Endothelial cell of hepatic sinusoid (primary cell): ENCODE measurements around the gene ECEL1.

Experiments used
- in situ Hi-C: cut with HindIII; loops from 2 replicates; pipeline ENCODE4 v1.10.0; 2017; ENCODE audit warnings: low sequenced_read_pairs

The ECEL1 gene

DNA sequence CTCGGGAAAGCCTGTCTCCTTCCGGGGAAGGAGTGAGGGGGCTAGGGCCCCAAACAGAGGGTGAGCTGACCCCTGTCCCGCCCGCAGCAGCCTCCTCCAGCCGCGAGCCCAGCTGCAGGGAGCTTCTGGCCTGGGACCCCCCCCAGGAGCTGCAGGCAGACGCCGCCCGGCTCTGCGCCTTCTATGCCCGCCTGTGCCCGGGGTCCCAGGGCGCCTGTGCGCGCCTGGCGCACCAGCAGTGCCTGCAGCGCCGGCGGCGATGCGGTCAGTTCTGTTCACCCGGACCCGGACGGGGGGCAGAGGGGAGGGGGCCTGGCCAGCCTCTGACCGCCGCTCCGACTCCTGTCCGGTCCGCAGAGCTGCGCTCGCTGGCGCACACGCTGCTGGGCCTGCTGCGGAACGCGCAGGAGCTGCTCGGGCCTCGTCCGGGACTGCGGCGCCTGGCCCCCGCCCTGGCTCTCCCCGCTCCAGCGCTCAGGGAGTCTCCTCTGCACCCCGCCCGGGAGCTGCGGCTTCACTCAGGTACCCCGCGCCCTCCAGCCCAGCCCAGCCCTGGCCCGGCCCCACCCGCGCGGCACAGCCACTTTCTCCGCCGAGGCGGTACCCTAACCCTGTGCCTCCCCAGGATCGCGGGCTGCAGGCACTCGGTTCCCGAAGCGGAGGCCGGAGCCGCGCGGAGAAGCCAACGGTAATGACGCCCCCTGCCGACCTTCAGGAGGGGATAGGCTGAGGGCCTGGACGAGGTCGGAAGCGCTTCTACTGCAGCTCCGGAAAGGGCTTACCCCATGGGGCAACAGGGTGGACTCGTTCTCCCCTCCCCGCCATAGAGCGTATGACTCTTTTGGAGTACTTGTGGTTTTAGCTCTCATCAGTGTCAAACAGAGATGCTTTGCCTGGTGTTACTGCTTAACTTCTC, 36.3 kb upstream of the ECEL1 start:
- in situ Hi-C loops = no loop called here

DNA sequence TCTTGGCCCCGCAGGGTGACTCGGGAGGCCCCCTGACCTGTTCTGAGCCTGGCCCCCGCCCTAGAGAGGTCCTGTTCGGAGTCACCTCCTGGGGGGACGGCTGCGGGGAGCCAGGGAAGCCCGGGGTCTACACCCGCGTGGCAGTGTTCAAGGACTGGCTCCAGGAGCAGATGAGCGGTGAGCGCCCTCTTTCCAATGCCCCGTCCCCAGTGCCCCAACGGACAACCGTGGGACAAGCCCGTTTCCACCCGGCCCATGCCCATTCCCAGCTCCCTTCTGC, 35.7 kb upstream of the ECEL1 start:
- in situ Hi-C loops = no loop called here

DNA sequence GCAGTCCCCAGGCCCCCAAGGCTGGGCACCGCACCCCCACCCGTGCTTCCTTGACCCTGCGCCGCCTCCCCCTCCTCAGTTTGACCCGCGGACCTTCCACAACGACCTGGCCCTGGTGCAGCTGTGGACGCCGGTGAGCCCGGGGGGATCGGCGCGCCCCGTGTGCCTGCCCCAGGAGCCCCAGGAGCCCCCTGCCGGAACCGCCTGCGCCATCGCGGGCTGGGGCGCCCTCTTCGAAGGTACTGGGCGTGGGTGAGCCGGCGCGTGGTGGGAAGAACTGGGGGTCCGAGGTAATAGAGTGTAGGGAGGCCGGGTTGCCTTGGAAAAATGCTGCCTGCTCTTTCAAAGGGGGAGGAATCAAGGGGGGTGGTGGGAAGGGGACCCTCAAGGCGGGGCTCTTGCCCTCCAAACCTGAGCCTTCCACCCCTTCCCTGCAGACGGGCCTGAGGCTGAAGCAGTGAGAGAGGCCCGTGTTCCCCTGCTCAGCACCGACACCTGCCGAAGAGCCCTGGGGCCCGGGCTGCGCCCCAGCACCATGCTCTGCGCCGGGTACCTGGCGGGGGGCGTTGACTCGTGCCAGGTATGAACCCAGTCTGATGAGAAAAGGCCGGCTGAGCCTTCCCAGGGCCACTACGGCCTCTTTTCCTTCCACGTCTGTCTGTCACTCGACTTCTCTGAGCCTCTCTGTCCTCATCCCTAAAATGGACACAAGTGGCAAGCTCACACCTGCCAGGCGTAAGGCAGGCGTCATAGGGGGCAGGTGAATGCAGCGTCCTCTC, 35.2 kb upstream of the ECEL1 start:
- in situ Hi-C loops = no loop called here

DNA sequence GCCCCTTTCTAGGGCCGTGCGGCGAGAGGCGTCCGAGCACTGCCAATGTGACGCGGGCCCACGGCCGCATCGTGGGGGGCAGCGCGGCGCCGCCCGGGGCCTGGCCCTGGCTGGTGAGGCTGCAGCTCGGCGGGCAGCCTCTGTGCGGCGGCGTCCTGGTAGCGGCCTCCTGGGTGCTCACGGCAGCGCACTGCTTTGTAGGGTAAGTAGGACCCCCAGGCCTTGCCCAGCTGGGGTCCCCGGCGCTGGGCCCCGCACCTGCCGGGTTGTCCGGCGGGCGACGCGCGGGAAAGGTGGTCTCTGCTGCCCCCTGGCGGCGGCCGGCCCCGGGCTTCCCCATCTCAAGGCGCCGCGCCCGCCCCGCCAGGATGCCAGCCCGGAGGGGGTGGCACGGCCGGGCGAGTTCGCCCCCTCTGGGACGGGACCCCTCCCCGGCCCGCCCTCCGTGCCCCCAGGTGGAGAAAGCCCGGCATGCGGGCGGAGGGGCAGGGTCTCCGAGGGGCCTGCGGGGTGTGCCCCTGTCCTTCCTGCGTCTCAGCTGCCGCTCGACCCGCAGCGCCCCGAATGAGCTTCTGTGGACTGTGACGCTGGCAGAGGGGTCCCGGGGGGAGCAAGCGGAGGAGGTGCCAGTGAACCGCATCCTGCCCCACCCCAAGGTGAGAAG, 34.5 kb upstream of the ECEL1 start:
- in situ Hi-C loops = no loop called here

DNA sequence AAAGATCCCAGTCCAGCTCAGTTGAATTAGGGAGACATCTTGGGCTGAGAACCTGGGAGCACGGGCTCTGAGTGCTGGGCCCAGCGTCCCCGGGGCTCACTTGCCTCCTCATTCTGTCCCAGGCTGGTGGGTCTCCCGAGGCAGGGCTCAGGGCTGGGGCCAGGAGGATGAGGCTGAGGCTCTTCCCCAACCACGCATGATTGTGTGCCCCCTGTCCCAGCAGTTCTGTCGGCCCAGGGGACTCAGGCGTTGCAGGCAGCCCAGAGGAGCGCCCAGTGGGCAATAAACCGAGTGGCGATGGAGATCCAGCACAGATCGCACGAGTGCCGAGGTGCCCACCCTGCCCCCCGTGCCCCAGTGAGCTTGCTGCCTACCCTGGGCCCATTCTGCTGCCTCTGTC, 33.5 kb upstream of the ECEL1 start:
- in situ Hi-C loops = no loop called here

DNA sequence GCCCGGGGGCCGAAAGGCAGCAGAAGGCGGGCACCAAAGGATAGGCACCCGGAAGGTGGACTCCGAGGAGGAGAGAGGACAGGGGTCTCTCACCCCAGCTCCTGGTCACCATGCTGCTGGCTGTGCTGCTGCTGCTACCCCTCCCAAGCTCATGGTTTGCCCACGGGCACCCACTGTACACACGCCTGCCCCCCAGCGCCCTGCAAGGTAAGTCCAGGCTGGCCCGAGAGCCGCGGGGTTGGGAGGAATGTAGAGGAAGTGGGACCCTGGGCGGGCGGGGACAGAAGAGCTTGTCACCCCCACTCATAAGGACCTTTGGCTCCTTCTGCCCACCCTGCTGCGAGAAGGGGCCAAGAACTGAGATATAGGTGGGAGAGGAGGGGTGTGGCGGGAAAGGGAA, 32.9 kb upstream of the ECEL1 start:
- in situ Hi-C loops = no loop called here

DNA sequence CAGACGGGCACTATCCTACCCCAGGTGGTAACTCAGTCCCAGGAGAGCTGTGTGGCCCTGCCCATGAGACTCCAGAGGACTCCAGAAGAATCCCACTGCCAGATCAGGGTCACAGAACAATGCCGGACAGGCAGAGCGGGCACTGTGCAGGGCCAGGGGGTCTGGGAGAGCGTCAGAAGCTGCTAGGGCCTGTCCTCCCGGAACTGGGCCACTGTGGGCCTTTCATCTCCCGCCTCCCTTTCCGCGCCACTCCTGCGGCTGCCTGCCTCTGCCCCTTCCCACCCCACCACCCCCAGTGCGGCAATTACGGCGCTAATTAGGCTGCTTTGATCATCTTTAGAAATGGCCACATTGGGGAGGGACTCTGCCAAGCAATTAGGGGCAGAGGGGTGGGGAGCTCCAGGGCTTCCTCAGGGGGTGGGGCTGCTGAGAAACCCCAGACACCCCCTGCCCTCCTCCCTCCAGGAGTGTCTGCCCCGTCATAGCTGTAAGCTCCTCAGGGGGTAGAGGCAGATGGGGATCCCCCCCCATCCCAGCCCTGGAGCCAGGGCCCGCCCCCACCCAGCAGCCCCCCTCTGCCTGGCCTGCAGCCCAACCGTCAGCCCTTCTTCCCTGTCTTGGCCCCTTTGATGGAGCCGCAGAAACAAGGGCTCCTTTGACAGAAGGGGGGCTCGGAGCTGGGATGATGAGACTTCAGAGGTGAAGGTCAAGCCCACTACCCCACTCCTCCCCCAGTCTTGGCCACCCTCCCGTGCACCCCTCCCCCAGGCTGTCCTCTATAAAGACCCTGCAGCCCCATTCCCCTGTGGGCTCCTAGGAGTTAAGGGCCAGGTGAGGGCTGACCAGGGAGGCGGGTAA, 32.2 kb upstream of the ECEL1 start, which contains the start of gene PRSS56:
Gene PRSS56 (plus strand): TSS at position 808 of the 858 bp plus-strand sequence. CDS start 211 bp downstream, outside the sequence.
- in situ Hi-C loops = no loop called here

DNA sequence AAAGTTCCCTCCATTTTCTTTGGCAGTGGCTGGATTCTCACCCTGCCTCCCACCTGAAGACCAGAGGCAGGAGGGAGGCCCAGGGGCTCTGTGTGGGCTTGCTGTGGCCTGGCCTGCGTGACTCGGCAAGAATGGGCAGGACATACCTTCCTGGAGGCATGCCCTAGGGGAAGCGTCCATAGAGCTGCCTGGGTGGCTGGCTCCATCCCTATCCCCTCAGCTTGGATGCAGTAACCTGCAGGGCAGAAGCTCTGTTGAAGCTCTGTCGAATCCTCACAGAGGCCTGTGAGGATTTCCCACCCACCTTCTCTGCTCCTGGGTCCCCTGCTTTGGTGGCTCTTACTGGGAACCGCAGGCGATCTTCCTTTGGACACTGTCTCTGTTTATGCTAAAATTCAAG, 31.2 kb upstream of the ECEL1 start:
- in situ Hi-C loops = no loop called here

DNA sequence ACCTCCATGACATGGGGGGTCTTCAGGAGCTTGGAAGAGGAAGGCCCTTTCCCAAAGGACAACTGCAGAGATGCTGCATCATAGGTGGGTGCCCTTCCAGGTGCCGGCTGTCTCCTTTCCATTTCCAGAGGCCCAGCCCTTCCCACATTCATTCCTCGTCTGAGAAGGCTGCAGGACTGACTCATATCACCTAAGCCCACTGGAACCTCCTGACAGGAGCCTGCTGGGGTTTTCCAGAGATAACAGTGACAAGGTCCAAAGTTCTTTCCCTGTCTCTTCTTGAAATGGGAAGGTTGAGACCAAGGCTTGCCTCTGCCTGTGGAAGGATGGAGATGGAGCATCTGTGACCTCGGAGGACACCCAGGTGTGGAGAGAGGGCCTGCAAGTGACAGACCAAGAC, 28.9 kb upstream of the ECEL1 start:
- in situ Hi-C loops = no loop called here

DNA sequence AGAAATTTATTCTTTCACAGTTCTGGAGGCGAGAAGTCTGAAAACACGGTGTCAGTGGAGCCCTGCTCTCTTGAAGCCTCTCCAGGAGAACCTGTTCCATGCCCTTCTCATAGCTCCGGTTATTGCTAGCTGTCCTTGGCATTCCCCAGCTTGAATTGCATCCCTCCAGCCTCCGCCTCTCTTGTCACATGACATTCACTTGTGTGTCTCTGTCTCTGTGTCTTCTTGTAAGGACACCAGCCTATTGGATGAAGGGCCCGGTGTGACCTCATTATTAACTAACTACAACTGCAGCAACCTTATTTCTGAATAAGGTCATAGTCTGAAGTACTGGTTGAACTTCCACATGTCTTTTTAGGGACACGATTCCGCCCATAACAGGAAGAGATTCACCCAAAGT, 28.0 kb upstream of the ECEL1 start:
- in situ Hi-C loops = no loop called here

DNA sequence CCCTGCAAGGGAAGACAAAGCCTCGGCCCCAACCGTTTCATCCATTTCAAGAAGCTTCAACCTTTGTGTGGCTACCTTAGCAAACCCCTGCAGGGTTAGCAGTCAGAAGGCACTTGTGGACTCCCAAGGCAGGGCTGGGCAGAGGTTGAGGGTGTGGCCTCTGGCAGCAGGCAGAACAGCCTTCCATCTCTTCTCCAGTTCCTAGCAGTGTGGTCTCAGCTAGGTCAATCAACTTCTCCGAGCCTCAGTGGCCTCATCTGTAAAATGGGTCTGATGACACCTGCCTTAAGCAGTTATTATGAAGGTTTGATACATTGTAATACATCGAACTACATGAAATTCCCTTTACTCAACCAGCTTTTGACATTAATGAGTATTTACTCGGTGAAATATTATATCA, 25.7 kb upstream of the ECEL1 start:
- in situ Hi-C loops = loop anchor here (5.0 kb wide), 1 partner anchor 101 kb away; no protein-coding TSS in a partner anchor

DNA sequence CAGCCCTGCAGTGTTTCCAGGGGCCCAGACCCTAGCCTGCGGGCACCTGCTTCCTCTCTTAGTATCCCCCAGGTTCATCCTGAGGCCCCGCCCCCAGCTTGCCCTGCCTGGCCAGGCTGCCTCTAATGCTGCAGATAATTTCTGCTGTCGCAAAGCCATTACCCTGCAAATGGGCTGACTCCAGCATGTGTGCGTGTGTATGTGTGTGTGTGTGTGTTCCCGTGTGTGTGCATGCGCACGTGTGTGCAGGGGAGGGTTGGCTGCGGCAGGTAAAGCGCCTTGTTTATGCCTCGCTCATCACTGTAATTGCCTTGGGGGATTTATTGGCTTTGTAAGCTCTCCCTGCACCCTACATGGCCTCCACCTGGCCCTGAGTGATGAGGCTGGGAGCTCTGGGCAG, 25.0 kb upstream of the ECEL1 start:
- in situ Hi-C loops = loop anchor here (5.0 kb wide), 1 partner anchor 100 kb away; no protein-coding TSS in a partner anchor

DNA sequence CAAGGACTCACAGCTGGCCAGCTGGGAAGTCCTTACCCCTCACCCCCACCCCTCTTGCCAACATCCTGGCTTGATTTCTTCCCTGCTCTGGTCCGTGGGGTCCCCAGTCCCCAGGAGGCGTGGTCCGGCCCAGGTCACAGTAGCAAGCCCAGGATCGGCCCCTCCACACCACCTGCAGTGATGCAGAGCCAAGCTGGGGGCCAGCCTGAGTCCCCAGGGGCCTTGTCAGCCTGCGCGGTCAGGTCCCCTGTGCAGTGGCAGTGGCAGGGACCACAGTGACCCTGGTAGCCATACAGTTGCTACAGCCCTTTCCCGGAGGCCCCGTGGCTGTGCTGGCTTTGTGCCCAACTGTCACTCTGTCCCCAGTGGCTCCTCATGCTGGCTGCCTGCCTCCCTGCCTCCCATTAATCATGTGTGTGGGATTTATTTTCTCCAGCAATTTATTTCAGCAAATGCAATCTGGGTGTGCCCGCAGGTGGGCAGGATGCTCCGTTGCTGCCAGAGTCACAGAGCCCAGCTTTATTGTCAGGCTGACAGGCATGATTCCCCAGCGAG, 23.8 kb upstream of the ECEL1 start:
- in situ Hi-C loops = loop anchor here (5.0 kb wide), 1 partner anchor 99 kb away; no protein-coding TSS in a partner anchor

DNA sequence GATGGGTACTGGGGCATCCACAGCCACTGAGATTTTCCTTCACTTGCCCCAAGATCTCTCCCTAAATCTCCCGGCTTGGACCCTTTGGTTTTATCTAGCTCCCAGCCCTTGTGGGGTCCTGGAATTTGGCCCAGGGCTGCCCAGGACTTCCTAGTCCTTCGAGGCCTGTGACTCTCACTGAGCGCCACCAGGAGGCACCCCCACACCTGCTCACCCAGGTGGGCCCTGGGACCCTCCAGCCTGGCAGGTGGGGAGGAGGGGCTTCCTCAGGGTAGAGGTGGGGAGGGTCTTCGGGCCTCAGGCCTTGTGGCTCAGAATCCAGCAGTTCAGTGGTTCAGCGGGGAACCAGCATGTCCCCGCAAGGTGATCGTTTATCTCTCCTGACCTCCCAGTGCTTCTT, 20.6 kb upstream of the ECEL1 start:
- in situ Hi-C loops = no loop called here

DNA sequence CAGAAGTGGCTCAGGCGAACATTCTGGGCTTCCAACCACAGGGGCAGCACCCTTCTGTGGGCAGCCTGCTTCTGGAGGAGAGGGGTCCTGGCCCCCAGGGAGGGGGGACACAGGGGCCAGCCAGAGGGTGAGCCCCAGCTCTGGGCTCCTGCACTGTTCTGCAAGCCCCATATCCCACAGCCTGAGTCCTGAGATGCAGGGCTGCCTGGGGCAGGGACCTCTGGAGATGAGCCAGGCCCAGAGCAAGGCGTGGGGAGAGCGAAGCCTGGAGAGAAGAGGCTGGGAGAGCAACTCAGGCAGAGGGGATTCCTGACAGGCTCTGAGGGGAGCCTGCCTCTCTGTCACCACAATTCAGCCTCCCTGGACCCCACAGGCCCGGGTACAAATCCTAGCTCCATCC, 19.1 kb upstream of the ECEL1 start:
- in situ Hi-C loops = no loop called here

DNA sequence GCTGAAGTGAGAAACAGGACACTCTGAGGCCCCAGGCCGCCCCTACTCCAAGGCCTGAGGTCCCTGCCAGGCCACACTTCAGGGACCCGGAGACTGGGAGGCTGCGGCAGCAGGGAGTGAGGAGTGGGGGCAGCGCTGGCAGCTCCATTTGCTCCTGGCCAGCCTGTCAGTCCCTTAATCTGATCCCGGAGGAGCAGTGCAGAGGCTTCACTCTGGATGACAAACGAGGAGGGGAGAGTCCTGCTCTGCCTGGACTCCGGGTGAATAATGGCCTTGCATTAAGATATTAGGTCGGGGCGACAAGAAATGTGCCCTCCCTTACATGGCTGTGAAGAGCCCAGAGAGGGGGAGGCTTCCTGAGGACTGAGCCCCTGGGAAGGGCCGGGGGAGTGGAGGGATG, 18.2 kb upstream of the ECEL1 start:
- in situ Hi-C loops = no loop called here

DNA sequence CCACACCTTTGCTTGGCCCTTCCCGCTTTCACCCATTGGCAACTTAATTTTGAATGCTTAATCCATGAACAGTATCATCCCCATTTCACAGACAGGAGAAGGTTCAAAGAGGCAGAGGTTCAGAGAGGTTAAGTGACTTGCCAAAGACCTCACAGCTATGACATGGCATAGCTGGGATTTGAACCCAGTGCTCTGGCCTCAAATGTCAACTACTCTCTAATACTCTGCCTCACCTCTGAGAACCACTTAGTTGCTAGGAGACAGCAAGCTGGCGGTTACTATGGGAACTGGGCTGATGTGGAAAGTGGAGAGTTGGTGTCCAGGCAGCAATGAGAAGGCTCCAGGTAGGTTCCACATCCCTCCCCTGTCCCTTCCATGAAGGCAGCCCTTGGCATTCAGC, 16.8 kb upstream of the ECEL1 start:
- in situ Hi-C loops = no loop called here

DNA sequence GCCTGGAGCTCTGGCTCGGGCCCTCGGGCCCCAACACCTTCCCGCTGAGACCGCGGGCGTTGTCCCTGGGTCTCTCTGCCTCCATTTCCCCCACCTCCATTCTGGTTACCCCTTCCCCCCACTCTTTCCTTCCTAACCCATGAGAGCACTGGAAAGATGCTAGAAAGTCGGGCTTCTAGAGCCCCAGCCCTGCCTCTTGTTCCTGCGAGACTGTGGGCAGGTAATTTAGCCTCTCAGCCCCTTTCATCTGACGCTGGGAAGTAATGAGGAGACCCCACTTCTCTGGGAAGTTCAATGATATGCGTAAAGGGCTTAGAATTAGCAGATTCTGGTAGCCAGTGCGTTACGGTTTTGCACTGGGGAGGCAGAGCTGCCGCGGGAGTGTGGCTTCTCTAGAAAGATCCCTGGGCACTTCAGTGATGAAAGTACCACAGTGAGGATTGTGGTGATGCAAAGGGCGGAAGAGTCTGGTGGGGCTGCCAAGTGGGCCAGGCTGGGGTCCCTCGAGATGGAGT, 16.2 kb upstream of the ECEL1 start:
- in situ Hi-C loops = no loop called here

DNA sequence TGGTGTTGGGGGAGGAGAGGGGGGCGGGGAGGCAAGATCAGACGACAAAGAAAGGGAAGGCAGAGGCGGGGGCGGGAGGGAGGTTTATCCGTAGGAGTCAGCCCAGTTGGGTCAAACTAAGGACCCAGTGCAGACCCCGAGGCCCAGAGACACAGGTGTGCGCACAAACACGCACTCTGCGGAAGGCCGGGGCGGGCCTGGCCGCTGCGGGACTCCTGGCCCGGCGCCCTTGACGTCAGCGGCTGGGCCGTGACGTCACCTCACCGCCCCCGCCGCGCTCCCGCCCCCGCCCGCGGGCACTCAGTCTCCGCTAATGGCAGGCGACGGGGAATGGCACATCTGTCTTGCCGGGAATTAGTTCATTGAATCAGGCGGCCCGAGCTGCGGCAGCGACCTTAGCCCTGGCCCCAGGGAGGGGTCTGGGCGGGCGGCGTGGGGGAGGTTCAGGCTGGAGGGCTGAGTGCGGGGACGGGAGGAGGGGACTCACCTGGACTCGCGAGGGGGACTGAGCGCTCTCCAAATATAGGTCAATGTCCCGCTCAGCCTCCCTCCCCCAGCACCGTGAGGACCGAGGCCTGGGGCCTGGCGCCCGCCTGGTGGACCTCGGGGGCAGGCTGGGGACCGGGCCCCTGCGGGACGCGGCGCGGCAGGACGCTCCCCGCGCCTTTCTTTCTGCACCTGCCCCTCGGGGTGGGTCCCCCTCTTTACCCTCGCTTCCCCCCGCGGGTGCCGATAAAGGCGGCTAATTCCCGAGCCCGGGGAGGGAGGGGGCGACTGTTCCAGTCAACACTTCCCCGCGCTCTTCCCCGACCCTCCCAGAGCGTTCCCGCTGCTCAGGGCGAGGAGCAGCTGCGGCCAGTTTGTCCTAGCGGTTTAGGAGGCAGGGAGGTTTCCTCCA, 15.5 kb upstream of the ECEL1 start:
- in situ Hi-C loops = no loop called here
